Kidney epithelial cell (primary cell): ENCODE measurements around the gene ARX. TPM values are rescaled to one million over a fixed set of nuclear protein-coding genes. Genes with fewer than 3 reads are reported as not detected.

ENCODE experiments used
- DNase-seq: peaks from one replicate; pipeline ENCODE4 v3.0.0-alpha.2; 2010; ENCODE audit warnings: low read depth
- H3K27me3 ChIP-seq: 2 replicates; pipeline ENCODE4 v1.6.0; 2011; ENCODE audit warnings: low read length; ENCODE audit not compliant: control insufficient read depth, insufficient read depth
- H3K36me3 ChIP-seq: 2 replicates; pipeline ENCODE4 v1.5.1; 2011; ENCODE audit warnings: low read length; ENCODE audit not compliant: control insufficient read depth, insufficient read depth
- H3K4me3 ChIP-seq: 2 replicates; pipeline ENCODE4 v1.5.1; 2011; ENCODE audit warnings: low read depth, mild to moderate bottlenecking, control low read depth, low read length
- total RNA-seq: library from RNA; depleted of rRNA; stranded (reverse); fragments of >200 nt; gene quantifications from 2 replicates; pipeline ENCODE4 v1.2.3, GENCODE V29; 2015
- TF ChIP-seq, protein P1 (sequence below): IDR thresholded peaks from 2 replicates; pipeline ENCODE4 v1.5.1; 2011; ENCODE audit warnings: mild to moderate bottlenecking, moderate library complexity, low read length, control low read depth, inconsistent platforms; ENCODE audit not compliant: insufficient read depth, poor library complexity, severe bottlenecking

The ARX gene
- total RNA-seq, 1 donor from 2014 or later: not detected

DNA sequence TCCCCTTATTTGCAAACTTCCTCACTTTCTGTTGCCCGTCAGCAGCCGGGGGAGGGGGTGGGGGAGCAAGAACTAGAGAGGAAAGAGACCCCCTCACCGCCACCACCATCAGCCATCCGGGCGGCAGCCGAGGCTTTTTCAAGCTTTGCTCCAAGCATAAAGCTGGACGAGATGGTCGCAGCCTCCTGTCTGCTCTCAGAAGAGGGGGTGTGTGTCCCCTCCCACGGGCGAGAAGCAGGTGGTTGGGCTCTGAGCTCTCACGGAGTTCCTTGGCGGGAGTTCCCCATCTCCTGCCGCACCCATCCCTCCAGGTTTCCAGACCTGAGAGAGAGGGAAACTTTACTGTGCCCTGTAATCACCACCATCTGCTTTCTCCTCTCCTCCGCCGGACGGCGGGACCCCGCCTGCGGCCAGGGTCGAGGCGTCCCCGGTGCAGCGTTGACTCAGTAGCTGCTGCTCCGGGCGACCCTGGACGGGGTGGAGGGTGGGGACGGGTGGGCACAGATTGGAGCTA, 4.7 kb upstream of the ARX start:
- Histone ChIP-seq H3K4me3 (no peak overlapping the region), H3K36me3 (no peaks in the 10 kb centered on the region), H3K27me3 (peaks cover 66% of the 10 kb centered on the region)
- TF ChIP-seq, protein P1, sequence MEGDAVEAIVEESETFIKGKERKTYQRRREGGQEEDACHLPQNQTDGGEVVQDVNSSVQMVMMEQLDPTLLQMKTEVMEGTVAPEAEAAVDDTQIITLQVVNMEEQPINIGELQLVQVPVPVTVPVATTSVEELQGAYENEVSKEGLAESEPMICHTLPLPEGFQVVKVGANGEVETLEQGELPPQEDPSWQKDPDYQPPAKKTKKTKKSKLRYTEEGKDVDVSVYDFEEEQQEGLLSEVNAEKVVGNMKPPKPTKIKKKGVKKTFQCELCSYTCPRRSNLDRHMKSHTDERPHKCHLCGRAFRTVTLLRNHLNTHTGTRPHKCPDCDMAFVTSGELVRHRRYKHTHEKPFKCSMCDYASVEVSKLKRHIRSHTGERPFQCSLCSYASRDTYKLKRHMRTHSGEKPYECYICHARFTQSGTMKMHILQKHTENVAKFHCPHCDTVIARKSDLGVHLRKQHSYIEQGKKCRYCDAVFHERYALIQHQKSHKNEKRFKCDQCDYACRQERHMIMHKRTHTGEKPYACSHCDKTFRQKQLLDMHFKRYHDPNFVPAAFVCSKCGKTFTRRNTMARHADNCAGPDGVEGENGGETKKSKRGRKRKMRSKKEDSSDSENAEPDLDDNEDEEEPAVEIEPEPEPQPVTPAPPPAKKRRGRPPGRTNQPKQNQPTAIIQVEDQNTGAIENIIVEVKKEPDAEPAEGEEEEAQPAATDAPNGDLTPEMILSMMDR: no peak
- DNase-seq: no peak

DNA sequence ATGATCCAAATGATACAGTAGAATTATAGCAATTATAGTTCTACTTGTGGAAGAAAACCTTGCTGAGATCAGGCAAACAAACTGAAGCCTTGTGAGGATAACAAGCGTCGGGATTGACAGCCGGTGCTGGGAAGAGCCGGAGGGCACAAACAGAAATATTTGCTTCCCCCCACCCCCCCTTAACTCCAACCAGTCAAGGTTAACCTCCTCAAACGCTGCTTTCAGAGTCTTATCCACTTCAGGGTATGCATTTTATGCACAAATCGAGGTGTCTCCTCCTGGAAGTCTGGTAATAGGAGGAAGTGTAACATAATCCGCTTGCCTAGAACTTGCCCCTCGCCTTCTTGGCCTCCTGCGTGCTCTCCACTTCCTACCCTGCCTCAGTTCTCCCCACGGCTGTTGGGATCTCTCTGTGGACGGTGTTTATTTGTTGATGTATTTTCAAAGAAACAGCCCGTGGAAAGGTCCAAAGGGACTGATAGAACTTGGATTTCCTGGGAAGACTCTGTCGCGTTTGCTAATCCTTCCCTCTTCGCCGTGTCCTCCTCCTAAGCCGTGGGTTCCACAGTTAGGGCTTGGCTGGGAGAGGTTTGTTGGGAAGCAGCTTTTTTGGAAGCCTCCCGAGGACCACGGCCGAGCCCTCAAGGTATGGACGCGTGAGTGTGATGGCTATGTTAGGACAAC, 4.1 kb upstream of the ARX start:
- Histone ChIP-seq H3K4me3 (no peak overlapping the region), H3K27me3 (peaks cover 71% of the 10 kb centered on the region), H3K36me3 (no peaks in the 10 kb centered on the region)
- TF ChIP-seq, protein P1: no peak
- no peak for DNase-seq

DNA sequence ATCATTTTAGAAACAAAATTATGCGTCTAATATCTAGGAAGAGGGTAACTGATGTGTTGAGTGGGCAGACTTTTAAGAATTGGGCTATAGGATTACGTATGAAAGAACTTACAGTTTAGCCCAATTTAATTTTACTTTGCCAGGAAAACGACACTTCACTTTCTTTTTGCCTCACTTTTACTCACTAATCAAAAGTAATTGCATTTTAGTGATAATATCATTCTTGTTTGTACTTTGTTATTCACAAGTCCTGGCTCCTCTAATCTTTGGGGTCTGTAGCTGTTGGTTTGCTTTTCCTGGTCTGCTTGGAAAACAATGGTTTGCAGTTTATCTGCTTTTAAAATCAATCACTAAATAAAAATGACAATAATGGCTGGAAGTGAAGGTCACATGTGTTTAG, 2.9 kb upstream of the ARX start:
- DNase-seq: no peak
- H3K36me3 ChIP-seq: no peaks in the 10 kb centered on the region
- H3K27me3 ChIP-seq: peaks cover 75% of the 10 kb centered on the region
- TF ChIP-seq, protein P1: no peak
- no peak overlapping the region for H3K4me3 ChIP-seq

DNA sequence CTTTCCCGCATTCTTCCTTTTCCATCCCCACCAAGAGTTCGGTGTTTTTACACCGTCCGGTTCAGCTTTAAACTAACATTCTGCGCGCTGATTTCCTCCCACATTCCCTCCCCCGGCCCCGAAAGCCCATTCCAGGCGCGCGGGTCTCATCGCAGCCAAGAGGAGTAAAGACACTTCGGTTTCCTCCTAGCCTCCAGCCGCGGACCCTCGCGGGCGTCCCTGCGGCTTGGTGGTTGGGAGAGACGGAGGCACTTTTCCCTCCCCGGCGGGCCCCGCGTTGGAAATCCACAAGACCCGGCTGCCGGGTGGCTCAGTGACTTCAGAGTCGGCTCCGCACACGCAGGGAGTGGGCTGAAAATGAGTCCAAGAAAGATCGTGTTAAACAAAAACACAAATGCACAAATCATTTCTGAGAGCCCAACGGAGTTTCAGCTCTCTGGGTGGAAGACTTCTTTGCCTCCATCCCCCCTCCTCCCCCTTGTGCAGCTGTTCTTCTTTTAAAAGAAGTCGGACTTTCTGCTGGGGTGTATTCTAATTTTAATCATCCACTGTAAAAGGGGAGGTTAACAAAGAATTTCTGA, 2.0 kb upstream of the ARX start:
- DNase-seq: no peak
- peaks cover 74% of the 10 kb centered on the region for H3K27me3 ChIP-seq
- TF ChIP-seq, protein P1: no peak

DNA sequence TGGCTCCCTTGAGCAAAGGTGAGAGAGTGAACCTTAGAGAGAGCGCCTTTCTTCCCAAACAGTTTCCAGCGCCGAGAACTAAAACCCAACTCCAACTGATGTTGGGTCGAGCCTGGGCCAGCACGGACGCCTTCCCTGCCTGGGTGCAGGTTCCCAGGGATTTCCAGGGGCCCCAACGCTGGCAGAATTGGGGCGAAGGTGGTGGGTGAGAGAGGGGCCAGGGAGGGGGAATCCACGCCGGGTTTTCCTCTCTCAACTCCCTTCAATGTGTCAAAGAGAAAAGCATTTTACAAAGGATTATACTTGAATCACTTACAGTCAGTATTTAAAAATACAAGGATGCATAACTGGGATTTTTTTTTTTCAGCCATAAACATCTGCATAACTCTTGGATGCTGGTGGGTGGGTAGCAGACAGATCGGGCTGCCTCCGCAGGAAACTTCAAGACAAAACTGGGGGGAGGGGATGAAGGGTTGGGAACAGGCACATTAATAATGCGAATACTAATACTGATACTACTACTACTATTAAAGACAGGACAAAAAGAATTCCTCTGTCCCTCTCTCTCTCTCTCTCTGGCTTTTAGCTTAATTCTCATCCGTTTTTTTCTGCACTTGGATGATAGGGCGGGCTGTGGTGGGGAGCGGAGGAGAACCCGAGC, 1.3 kb upstream of the ARX start:
- TF ChIP-seq, protein P1: no peak
- no peak for DNase-seq
- Histone ChIP-seq H3K36me3 (no peaks in the 10 kb centered on the region), H3K27me3 (peaks cover 76% of the 10 kb centered on the region), H3K4me3 (no peak overlapping the region)

More for the DNA sequence above, 2.0 kb upstream of the ARX start:
- H3K36me3 ChIP-seq: no peaks in the 10 kb centered on the region
- H3K4me3 ChIP-seq: no peak overlapping the region
